ENCODE measurements around the gene ASTL.

ASTL gene

DNA sequence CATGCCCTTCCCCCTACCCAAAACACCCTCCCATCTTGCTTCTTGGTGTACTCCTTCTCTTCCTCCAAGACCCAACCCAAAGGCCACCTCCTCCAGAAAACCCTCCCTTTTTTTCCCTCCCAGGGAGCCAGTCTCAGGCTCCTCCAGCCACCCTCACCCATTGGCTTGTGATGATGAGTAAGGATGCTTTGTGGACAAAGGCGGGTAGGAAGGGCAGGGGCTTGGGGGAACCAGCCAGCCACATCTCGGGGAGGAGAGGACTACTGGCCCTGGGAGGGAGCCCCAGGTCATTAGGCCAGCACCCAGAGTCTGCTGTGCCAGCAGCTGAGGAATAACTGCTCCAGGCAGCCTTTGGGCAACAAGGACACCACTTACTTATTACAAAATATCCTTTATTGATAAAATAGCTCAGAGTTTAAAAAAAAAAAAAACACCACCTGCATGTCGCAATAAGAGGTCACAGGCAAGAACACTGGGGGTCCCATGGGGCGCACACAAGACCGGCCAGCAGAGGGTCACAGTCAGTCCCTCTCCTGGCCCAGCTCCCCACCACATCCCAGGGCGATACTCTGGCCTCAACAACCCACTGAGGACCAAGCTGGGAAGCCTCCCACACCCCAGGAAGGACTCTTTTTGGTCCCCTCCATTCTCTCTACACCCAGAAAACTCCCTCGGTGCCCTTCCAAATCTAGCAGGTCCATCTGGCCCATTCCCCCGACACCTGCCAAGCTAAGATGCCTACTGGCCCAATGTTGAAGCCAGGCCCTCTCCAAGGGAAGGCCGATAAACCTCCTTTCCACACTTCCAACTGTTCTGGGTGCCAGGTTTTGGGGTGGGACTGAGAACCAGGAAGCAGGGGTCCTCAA, 25.6 kb downstream of the ASTL start:
- H3K27ac ChIP-seq (ENCODE audit: low read depth, low read length) = no peak overlapping the region
- H3K9me3 ChIP-seq (ENCODE audit: low read length) = no peaks in the 10 kb centered on the region
- H3K4me1 ChIP-seq (ENCODE audit: insufficient read depth, low read length) = peaks cover 4% of the 10 kb centered on the region
- H3K27me3 ChIP-seq (ENCODE audit: control insufficient read depth in 1 of 2, insufficient read depth in 2 of 2, low read length in 2 of 2) = peaks cover 7 to 24% of the 10 kb centered on the region in 2 donors
- H3K9ac ChIP-seq (ENCODE audit: low read length) = no peak overlapping the region
- no peaks in the 10 kb centered on the region for H3K36me3 ChIP-seq (ENCODE audit: insufficient read depth, low read length)
- no peak overlapping the region for H3K4me3 ChIP-seq (ENCODE audit: low read depth in 1 of 2, low read length in 2 of 2)

DNA sequence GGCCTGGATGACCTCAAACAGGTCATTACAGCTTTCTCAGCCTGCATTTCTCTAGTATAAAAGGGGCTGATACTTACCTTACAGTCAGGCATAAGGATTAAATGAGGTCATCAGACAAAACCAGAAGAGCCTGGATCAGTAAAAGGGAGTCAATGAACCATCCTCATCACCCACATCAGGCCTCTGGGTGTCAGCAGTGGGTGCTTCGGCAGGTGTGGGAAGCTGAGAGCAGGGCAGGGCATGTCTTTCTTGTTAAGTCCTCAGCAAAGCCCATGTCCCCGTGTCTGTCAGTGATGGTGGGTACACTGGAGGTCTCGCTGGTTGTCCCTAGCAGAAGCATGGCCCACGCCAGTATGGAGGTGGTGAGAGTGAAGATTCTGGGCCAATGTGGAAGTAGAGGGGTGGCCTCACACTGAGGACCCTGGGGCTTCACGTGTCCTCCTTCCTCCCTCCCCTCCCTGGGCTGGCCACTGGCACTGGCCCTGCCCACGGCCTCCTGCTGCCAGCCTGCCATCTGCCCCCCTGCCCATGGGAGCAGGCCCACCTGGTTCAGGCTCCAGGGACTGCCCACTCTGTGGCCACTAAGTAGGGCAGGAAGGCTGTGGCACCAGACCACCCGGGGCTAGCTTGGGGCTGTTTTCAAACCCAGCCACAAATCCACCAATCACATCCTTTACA, 26.3 kb downstream of the ASTL start:
- no peaks in the 10 kb centered on the region for H3K9me3 ChIP-seq (ENCODE audit: low read length)
- H3K4me3 ChIP-seq (ENCODE audit: low read depth in 1 of 2, low read length in 2 of 2) = no peak overlapping the region
- H3K36me3 ChIP-seq (ENCODE audit: insufficient read depth, low read length) = no peaks in the 10 kb centered on the region
- no peak overlapping the region for H3K27ac ChIP-seq (ENCODE audit: low read depth, low read length)
- no peaks in the 10 kb centered on the region for H3K4me1 ChIP-seq (ENCODE audit: insufficient read depth, low read length)
- peaks cover 0 to 22% of the 10 kb centered on the region in 2 donors for H3K27me3 ChIP-seq (ENCODE audit: control insufficient read depth in 1 of 2, insufficient read depth in 2 of 2, low read length in 2 of 2)
- no peak overlapping the region for H3K9ac ChIP-seq (ENCODE audit: low read length)

DNA sequence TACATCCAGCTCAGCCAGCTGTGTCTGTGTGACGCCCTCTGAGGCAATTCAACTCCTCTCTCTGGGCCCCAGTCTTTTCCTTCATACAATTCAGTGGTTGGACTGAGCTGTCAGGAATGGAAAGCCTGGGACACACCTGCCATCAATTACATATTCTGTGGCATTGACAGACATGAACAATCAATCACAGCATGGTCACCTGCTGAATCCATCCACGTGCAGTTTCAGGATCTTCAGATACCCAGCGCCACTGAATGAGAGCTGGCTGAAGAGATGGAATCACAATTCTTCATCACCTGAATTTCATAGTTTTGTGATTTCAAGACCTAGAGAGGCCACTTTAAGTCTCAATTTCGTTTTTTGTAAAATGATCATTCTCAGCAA, 27.1 kb downstream of the ASTL start:
- no peaks in the 10 kb centered on the region for H3K36me3 ChIP-seq (ENCODE audit: insufficient read depth, low read length)
- no peak overlapping the region for H3K9ac ChIP-seq (ENCODE audit: low read length)
- no peaks in the 10 kb centered on the region for H3K4me1 ChIP-seq (ENCODE audit: insufficient read depth, low read length)
- H3K27me3 ChIP-seq (ENCODE audit: control insufficient read depth in 1 of 2, insufficient read depth in 2 of 2, low read length in 2 of 2) = peaks cover 0 to 16% of the 10 kb centered on the region in 2 donors
- no peaks in the 10 kb centered on the region for H3K9me3 ChIP-seq (ENCODE audit: low read length)
- H3K27ac ChIP-seq (ENCODE audit: low read depth, low read length) = no peak overlapping the region
- no peak overlapping the region for H3K4me3 ChIP-seq (ENCODE audit: low read depth in 1 of 2, low read length in 2 of 2)

DNA sequence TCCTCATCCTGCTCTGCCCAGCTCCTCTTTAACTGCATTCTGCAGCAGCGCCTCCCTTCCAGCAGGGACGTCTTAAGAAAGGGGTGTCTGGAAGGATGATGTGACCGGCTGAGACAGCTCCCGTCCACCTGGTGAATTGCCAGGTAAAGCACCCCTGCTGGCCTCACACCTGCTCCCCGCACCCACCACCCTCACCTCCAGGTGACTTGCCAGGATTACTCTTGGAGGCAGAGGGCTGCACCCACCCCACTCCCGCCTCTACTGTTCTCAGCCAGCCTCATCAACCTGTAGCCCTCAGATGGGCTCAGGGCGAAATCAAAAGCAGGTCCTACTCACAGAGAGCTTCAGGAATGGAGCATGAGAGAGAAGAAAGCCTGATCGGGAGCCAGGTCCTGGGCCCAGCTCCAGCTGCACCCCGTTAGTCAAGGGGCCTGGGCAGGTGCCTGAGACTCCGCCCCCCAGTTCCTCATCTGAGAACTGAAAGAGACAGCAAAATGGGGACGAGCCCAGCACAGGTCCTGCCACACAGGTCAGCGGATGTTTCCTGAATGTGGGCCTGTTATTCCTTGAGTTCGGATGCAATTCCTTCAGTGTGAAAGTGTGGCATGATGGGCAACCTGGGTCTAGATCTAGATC, 27.6 kb downstream of the ASTL start:
- Histone ChIP-seq H3K4me1 (ENCODE audit: insufficient read depth, low read length) (no peaks in the 10 kb centered on the region), H3K4me3 (ENCODE audit: low read depth in 1 of 2, low read length in 2 of 2) (no peak overlapping the region), H3K27me3 (ENCODE audit: control insufficient read depth in 1 of 2, insufficient read depth in 2 of 2, low read length in 2 of 2) (peaks cover 0 to 11% of the 10 kb centered on the region in 2 donors), H3K9me3 (ENCODE audit: low read length) (peaks cover 3% of the 10 kb centered on the region), H3K27ac (ENCODE audit: low read depth, low read length) (no peak overlapping the region), H3K36me3 (ENCODE audit: insufficient read depth, low read length) (no peaks in the 10 kb centered on the region), H3K9ac (ENCODE audit: low read length) (no peak overlapping the region)

DNA sequence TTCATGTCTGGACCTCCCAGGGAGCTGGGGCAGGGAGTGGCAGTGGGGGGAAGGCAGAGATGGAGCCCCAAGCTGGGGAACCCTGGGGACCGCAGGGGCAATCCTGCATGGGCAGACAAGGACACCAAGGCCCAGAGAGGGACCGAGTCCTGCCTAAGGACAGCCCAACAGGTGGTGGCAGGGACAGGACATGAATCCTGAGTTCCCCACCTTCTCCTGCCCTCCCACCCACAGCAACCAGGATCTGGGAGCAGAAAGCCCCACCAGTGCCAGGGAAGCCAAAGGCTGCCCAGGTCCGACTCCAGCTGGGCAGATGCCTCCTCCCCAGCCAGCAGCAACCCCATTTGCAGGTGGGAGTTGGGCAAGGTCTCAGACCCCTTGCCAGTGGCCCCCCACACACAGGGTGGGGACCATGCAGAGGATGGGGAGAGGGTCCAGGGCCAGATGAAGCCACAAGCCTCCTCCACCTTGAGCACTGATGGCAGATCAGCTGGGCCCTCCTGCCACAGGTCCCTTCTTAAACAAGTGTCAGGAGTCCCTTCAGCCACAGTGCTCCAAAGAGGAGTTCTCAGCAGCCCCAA, 28.3 kb downstream of the ASTL start:
- H3K36me3 ChIP-seq (ENCODE audit: insufficient read depth, low read length) = no peaks in the 10 kb centered on the region
- no peak overlapping the region for H3K9ac ChIP-seq (ENCODE audit: low read length)
- H3K27me3 ChIP-seq (ENCODE audit: control insufficient read depth in 1 of 2, insufficient read depth in 2 of 2, low read length in 2 of 2) = peaks cover 0 to 6% of the 10 kb centered on the region in 2 donors
- no peak overlapping the region for H3K4me3 ChIP-seq (ENCODE audit: low read depth in 1 of 2, low read length in 2 of 2)
- H3K27ac ChIP-seq (ENCODE audit: low read depth, low read length) = no peak overlapping the region
- no peaks in the 10 kb centered on the region for H3K4me1 ChIP-seq (ENCODE audit: insufficient read depth, low read length)
- H3K9me3 ChIP-seq (ENCODE audit: low read length) = peaks cover 10% of the 10 kb centered on the region

DNA sequence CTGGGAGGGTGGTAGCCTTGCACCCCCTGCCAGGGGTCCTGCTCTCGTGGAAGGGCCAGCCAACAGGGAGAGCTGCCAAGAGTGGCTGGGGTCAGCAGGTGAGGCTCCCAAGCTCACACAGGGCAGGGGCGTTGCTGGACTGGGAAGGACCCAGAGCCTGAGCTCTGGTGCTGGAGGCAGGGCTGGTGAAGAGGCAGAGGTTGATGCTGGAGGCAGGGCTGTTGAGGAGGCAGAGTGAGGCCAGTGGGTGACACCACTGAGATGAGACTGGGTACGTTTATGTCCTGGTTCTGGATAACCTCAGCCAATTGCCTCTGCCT, 29.0 kb downstream of the ASTL start:
- H3K4me3 ChIP-seq (ENCODE audit: low read depth in 1 of 2, low read length in 2 of 2) = no peak overlapping the region
- H3K27ac ChIP-seq (ENCODE audit: low read depth, low read length) = no peak overlapping the region
- peaks cover 0 to 6% of the 10 kb centered on the region in 2 donors for H3K27me3 ChIP-seq (ENCODE audit: control insufficient read depth in 1 of 2, insufficient read depth in 2 of 2, low read length in 2 of 2)
- no peak overlapping the region for H3K9ac ChIP-seq (ENCODE audit: low read length)
- no peaks in the 10 kb centered on the region for H3K36me3 ChIP-seq (ENCODE audit: insufficient read depth, low read length)
- peaks cover 10% of the 10 kb centered on the region for H3K9me3 ChIP-seq (ENCODE audit: low read length)
- H3K4me1 ChIP-seq (ENCODE audit: insufficient read depth, low read length) = no peaks in the 10 kb centered on the region

DNA sequence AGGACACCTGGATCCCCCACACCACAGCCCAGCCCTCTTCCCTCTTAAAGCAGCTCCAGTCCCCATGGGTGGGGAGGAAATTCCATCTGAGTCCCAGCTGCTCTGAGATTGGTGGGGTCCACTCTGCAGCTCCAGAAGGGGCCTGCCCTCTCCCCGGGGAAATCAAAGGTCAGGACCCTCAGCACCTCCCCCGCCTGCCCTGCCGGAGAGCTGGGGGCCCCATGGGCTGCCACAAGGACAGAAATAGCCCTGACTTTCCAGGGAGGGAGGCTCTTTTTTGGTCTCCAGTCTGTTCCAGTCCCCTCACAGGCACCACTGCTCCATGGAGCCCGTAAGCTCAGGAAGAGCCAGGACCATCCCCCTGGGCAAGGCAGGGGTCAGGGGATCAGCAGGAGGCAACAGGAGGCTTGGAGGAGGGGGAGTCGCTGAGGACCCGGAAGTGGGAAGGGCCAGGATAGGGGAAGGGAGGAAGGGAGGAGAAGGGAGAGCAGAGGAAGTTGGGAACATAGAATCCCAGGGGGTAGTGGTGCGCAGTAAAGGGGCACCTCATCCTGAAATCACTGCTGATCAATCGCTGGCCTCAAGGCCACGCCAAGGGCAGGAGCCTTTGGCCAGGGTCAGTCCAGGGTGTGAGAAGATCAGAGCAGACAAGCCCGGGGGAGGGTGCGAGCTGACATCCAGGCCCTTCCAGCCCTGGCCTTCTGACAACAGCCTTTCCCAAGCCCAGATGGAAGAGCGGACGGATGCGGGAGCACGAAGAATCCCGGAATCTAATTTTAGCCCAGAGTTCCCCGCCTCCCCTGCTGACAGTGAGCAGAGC, 29.6 kb downstream of the ASTL start:
- Histone ChIP-seq H3K9me3 (ENCODE audit: low read length) (peaks cover 10% of the 10 kb centered on the region), H3K36me3 (ENCODE audit: insufficient read depth, low read length) (no peaks in the 10 kb centered on the region), H3K4me3 (ENCODE audit: low read depth in 1 of 2, low read length in 2 of 2) (no peak overlapping the region), H3K4me1 (ENCODE audit: insufficient read depth, low read length) (no peaks in the 10 kb centered on the region), H3K9ac (ENCODE audit: low read length) (no peak overlapping the region), H3K27ac (ENCODE audit: low read depth, low read length) (no peak overlapping the region), H3K27me3 (ENCODE audit: control insufficient read depth in 1 of 2, insufficient read depth in 2 of 2, low read length in 2 of 2) (peaks cover 0 to 6% of the 10 kb centered on the region in 2 donors)

DNA sequence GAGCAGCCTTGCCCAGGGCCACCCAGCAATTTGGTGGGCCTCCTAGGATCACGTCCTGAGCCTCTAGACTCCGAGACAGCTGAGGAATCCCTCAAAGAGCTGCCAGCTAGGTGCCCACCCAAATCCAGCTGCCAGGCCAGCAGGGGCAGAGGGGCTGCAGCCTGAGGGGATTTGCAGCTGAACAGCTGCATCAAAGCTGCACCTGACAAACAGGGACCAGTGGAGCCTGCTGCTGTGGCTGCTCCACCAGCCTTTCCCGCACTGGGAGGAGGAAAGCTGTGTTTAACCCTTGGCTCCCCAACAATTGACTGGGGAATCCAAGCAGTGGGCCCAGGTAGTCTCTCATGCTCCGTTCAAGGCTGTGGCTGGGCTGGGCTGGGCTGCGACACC, 30.2 kb downstream of the ASTL start:
- Histone ChIP-seq H3K9me3 (ENCODE audit: low read length) (peaks cover 10% of the 10 kb centered on the region), H3K4me3 (ENCODE audit: low read depth in 1 of 2, low read length in 2 of 2) (no peak overlapping the region), H3K27me3 (ENCODE audit: control insufficient read depth in 1 of 2, insufficient read depth in 2 of 2, low read length in 2 of 2) (peaks cover 0 to 6% of the 10 kb centered on the region in 2 donors), H3K9ac (ENCODE audit: low read length) (no peak overlapping the region), H3K4me1 (ENCODE audit: insufficient read depth, low read length) (no peaks in the 10 kb centered on the region), H3K27ac (ENCODE audit: low read depth, low read length) (no peak overlapping the region), H3K36me3 (ENCODE audit: insufficient read depth, low read length) (no peaks in the 10 kb centered on the region)

DNA sequence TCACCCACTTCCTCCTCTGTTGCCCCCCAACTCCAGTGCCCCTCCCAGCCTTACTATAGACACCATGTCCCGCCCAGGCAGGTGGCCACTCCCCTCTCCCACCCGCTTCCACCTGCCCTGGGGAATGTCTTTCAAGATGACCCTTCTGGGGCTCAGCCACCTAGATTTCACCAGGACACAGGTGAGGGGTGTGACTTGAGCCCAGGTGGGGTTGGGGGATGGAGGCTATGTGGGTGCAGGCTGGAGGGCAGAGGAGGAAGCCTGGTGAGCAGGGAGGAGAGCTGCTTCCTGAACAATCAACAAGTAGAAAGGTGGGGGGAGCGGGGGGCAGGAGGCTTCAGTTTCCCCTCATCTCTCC, 30.6 kb downstream of the ASTL start:
- Histone ChIP-seq H3K27me3 (ENCODE audit: control insufficient read depth in 1 of 2, insufficient read depth in 2 of 2, low read length in 2 of 2) (peaks cover 0 to 6% of the 10 kb centered on the region in 2 donors), H3K9ac (ENCODE audit: low read length) (no peak overlapping the region), H3K27ac (ENCODE audit: low read depth, low read length) (no peak overlapping the region), H3K4me1 (ENCODE audit: insufficient read depth, low read length) (no peaks in the 10 kb centered on the region), H3K4me3 (ENCODE audit: low read depth in 1 of 2, low read length in 2 of 2) (no peak overlapping the region), H3K9me3 (ENCODE audit: low read length) (peaks cover 10% of the 10 kb centered on the region), H3K36me3 (ENCODE audit: insufficient read depth, low read length) (no peaks in the 10 kb centered on the region)

DNA sequence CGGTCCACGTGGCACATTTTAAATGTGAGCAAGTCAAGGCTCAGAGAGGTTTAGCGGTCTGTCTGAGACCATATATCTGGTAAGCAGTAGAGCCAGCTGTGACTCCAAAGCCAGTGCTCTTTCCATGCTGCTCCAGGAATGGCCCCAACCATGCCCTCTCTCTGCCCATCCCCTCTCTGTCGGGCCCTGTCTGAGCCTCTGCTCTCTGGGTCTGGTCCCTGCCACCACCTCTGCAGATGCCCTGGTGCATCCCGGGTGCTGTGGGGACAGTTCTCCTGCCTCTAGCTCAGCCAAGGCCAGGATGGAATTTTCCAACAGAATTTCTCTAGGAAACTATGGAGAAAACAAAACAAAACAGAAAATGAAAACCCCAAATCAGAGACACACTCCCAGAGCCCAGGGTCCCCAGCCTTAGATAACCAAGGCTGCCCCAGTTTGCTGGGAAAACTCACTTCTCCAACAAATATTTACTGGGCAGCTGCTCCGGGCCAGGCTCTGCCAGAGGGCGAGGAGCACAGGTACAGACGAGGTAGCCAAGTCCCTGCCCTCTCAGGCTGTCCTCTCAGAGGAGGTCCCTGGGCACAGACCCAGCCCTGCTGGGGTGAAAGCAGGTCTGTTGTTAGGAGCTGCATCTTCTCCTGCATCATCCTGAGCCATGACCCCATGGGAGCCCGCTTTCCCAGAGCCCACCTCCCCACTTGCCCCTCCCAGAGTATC, 31.2 kb downstream of the ASTL start:
- no peak overlapping the region for H3K27ac ChIP-seq (ENCODE audit: low read depth, low read length)
- peaks cover 10% of the 10 kb centered on the region for H3K9me3 ChIP-seq (ENCODE audit: low read length)
- H3K36me3 ChIP-seq (ENCODE audit: insufficient read depth, low read length) = no peaks in the 10 kb centered on the region
- peaks cover 0 to 6% of the 10 kb centered on the region in 2 donors for H3K27me3 ChIP-seq (ENCODE audit: control insufficient read depth in 1 of 2, insufficient read depth in 2 of 2, low read length in 2 of 2)
- H3K4me1 ChIP-seq (ENCODE audit: insufficient read depth, low read length) = no peaks in the 10 kb centered on the region
- no peak overlapping the region for H3K4me3 ChIP-seq (ENCODE audit: low read depth in 1 of 2, low read length in 2 of 2)
- H3K9ac ChIP-seq (ENCODE audit: low read length) = no peak overlapping the region

Measured in muscle layer of colon (tissue), 2 donors.